SK-N-SH treated with all-trans-retinoic acid at 6 μM for 48 hours (cell line): Measurements from ENCODE around the gene AXIN1.

Source experiments
- CREB5 ChIP-seq: fragments of 250-450 bp; sonication (Bioruptor Pico); IDR thresholded peaks from 2 replicates; pipeline ENCODE4 v1.5.1; 2020; ENCODE audit warnings: low read depth, mild to moderate bottlenecking, moderate library complexity
- CSDC2 ChIP-seq: fragments of 250-450 bp; sonication (Bioruptor Pico); IDR thresholded peaks from 2 replicates; pipeline ENCODE4 v1.5.0; 2020; ENCODE audit warnings: mild to moderate bottlenecking, moderate library complexity
- GLIS3 ChIP-seq: fragments of 250-450 bp; sonication (Bioruptor Pico); IDR thresholded peaks from 2 replicates; pipeline ENCODE4 v1.5.0; 2020; ENCODE audit warnings: mild to moderate bottlenecking, moderate library complexity
- OSR1 ChIP-seq: fragments of 250-450 bp; sonication (Bioruptor Pico); IDR thresholded peaks from 2 replicates; pipeline ENCODE4 v1.8.0; 2022; ENCODE audit warnings: moderate library complexity, mild to moderate bottlenecking, inconsistent platforms
- PATZ1 ChIP-seq: fragments of 250-450 bp; sonication (Bioruptor Pico); IDR thresholded peaks from 2 replicates; pipeline ENCODE4 v1.8.0; 2020; ENCODE audit warnings: mild to moderate bottlenecking, moderate library complexity, borderline replicate concordance
- SNAI2 ChIP-seq: fragments of 250-450 bp; sonication (Bioruptor Pico); IDR thresholded peaks from 2 replicates; pipeline ENCODE4 v1.5.0; 2020; ENCODE audit warnings: mild to moderate bottlenecking, moderate library complexity
- TSHZ2 ChIP-seq: fragments of 250-450 bp; sonication (Bioruptor Pico); IDR thresholded peaks from 2 replicates; pipeline ENCODE4 v1.5.0; 2020; ENCODE audit warnings: mild to moderate bottlenecking, moderate library complexity
- ZC3H10 ChIP-seq: fragments of 250-450 bp; sonication (Bioruptor Pico); IDR thresholded peaks from 2 replicates; pipeline ENCODE4 v1.5.1; 2021; ENCODE audit warnings: mild to moderate bottlenecking, moderate library complexity
- ZFP3 ChIP-seq: fragments of 250-450 bp; sonication (Bioruptor Pico); IDR thresholded peaks from 2 replicates; pipeline ENCODE4 v1.5.0; 2020; ENCODE audit warnings: mild to moderate bottlenecking, moderate library complexity

- TF ChIP-seq TSHZ2 (CRISPR knock-in tag) (no peak), SNAI2 (CRISPR knock-in tag) (no peak), PATZ1 (CRISPR knock-in tag) (no peak), OSR1 (CRISPR knock-in tag) (no peak), ZFP3 (CRISPR knock-in tag) (no peak), GLIS3 (CRISPR knock-in tag) (no peak), ZC3H10 (CRISPR knock-in tag) (no peak), CREB5 (CRISPR knock-in tag) (no peak), CSDC2 (CRISPR knock-in tag) (no peak)
These were observed 6.7 kb upstream of the AXIN1 start for GRCh38 chr16:359067-359763.
